ENCODE results near the gene DDX10.

The DDX10 gene

DNA sequence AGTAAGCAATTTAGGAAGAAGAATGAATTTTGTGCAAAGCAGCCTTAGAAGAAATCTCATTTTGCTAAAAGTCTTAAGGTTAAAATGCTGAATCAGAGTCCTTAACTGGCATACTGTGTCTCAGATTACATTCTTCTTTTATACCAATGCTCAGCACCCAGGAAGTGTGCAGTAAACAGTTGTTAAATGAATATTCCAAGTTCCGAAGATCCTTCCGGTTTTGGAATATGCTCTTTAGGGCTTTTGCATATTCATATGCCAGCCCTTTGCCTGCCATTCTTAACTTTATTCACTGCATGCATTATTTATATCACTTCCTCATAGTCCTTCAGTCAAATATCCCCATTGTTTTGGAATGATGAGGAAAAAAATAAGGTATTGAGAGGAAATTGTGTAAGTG is 242.0 kb downstream of the DDX10 start:
- peak; percentile 46 for DNase-seq (ENCODE audit: low read depth)

DNA sequence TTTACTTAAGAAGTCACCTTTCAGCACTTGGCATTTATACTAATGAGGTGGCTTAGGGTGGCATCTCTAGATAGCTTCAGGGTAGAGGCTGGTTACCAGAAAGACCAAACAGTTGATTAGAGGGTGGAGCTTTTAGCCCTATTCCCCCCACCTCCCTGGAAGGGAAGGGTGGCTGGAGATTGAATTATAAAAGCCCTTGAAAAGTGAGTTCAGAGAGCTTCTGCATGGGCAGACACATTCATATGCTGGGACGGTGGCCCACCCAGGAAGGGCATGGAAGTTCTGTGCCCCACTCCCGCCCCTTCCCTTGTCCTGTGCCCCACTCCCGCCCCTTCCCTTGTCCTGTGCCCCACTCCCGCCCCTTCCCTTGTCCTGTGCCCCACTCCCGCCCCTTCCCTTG is 244.2 kb downstream of the DDX10 start:
- DNase-seq (ENCODE audit: low read depth) = no peak

DNA sequence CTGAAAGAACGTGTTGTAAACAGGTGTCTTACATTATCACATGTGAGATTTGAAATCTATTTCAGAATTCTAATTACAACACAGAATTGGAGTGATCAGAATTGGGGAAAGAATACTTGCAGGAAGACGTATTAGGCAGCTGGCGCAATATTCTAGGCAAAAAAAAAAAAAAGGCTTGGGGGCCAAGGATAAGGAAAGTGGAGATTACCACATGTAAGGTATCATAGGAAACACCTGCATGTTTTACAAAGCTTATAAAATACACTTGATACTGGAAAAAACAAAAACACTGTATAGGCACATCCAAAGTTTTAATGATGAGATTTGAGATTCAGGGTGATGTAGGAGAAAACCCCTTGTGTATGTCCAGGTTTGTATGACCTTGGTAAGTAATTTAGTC is 245.1 kb downstream of the DDX10 start:
- DNase-seq (ENCODE audit: low read depth) = no peak

GRCh38 chr11:108912581-108912980 is 247.7 kb downstream of the DDX10 start:
- DNase-seq (ENCODE audit: low read depth) = no peak

- no peak for DNase-seq (ENCODE audit: low read depth)
Observed at GRCh38 chr11:108913204-108913603, 248.3 kb downstream of the DDX10 start.

- DNase-seq (ENCODE audit: low read depth) = no peak
Observed at GRCh38 chr11:108914211-108914610, 249.3 kb downstream of the DDX10 start.

GRCh38 chr11:108914981-108915380 is 250.1 kb downstream of the DDX10 start:
- peak; percentile 76 for DNase-seq (ENCODE audit: low read depth)

DNA sequence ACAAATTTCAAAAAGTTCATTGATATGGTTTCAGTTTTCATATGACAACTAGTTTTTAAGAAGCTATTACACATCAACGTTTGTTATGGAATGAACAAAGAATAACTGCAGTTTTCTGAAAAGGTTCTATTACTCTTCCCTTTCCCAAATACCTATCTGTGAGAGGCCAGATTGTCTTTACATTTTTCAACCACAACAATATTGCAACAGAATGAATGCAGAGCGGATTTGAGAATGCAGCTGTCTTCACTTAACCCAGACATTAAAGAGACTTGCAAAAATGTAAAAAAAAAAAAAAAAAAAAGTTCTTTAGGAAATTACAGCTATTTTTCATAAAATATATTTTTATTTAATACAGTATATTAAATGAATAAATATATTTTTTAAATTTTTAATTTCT is 250.8 kb downstream of the DDX10 start:
- peak; percentile 59 for DNase-seq (ENCODE audit: low read depth)

GRCh38 chr11:108916290-108916689 is 251.4 kb downstream of the DDX10 start:
- no peak for DNase-seq (ENCODE audit: low read depth)

- peak; percentile 19 for DNase-seq (ENCODE audit: low read depth)
Observed at GRCh38 chr11:108916935-108917334, 252.1 kb downstream of the DDX10 start.

GRCh38 chr11:108921211-108921610 is 256.3 kb downstream of the DDX10 start:
- no peak for DNase-seq (ENCODE audit: low read depth)

GRCh38 chr11:108922241-108922640 is 257.4 kb downstream of the DDX10 start:
- DNase-seq (ENCODE audit: low read depth) = no peak

DNA sequence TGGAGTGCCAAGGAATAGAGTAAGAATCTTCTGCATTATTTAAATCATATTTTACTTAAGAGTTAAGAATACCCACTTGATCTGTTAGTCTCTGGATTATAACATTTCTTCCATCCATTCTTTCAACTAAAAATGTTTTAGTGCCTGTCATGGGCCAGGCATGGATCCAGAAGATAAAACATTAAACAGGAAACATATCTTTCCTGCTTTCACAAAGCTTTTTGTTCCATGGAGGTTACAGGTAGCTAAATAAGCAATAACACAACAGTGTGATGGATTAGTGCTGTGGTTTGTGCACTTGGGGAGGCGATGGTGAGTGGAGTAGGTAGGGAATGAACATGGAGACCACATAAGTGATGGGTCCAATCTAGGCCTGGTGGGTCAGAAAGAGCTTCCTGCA is 258.5 kb downstream of the DDX10 start:
- no peak for DNase-seq (ENCODE audit: low read depth)

DNA sequence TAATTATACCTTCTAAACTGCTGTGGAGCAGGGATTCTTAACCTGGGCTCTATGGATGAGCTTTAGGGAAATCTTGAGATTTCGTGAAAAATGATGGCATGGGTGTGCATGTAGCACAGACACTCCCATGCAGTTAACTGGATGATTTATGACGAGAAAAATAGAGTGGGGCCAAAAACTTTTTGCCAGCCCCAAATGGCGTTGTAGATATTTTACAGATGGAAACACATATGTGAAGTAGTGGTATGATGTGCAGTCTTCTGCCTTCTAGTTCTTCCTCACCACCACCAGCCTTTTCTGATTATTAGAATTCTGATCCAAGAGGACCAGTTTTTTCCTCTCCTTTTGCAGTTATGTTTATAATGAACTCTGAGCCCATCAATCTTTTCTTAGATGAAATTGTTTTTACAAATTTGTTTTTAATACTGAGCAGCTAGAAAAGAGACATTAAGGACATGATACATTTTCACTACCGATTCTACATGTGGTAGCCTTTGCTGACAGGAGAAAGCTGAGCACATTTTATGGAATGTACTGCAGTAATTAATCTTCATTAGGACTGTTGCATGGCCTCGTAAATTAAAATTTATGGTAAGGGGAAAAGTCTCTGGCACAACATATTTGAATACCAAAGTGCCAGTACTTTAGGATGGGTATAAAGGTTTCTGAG is 261.4 kb downstream of the DDX10 start:
- no peak for DNase-seq (ENCODE audit: low read depth)

DNA sequence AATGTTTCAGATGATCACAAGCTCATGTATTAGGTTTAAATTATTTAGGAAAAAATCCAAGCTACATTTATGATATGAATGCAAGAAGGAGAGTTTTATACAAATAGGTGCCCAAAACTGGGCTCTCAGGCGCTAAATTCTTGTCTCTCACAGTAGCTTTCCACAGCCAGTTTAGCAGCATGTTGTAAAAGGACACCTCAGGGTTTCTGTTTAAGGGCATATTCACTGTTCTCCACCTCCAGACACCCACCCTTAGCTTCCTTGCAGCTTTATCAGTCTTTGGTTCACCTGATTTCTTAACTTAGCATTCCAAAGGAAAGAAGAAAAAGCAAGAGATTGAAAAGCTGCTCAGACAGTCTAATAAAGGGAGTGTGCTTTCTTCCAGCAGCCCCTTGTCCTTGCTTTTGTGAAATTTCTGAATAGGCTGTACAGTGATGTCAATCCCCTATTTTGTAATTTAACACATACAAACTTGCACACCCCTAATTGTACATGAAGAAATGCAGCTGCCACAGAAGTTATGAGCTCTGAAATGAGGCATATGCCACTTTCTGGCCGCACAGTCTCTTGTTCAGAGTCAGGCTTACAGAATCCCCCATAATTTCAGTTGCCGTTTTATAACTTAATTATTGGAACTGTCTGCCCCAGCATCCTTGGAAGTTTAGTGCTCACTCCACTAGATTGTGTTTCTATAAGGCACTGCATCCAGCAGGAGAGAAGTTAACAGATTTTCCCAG is 262.1 kb downstream of the DDX10 start:
- DNase-seq (ENCODE audit: low read depth) = no peak

GRCh38 chr11:108927791-108928545 is 263.1 kb downstream of the DDX10 start:
- DNase-seq (ENCODE audit: low read depth) = peak; percentile 17

GRCh38 chr11:108929241-108929640 is 264.4 kb downstream of the DDX10 start:
- DNase-seq (ENCODE audit: low read depth) = peak; percentile 93

DNA sequence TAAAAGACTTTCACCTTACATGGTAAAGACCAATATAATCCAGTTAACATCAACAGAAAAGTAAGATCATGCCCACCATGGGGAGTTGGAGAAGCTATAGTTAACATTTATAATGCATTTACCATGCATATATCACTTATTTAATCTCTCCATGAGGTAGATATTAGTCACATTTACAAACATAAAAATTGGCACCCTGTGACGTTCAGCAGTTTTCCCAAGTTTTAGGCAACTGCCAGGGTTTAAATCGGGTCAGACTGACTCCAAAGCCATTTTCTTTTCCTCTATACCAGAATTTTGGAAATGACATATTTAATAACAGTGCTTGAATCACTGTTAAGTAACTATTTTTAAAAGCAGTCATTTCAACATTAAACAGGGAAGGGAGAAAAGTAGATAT is 266.3 kb downstream of the DDX10 start:
- DNase-seq (ENCODE audit: low read depth) = peak; percentile 39

GRCh38 chr11:108933630-108934029 is 268.8 kb downstream of the DDX10 start:
- no peak for DNase-seq (ENCODE audit: low read depth)

- DNase-seq (ENCODE audit: low read depth) = no peak
Observed at GRCh38 chr11:108934289-108934688, 269.4 kb downstream of the DDX10 start.

- DNase-seq (ENCODE audit: low read depth) = no peak
Observed at GRCh38 chr11:108934696-108935095, 269.8 kb downstream of the DDX10 start.

DNA sequence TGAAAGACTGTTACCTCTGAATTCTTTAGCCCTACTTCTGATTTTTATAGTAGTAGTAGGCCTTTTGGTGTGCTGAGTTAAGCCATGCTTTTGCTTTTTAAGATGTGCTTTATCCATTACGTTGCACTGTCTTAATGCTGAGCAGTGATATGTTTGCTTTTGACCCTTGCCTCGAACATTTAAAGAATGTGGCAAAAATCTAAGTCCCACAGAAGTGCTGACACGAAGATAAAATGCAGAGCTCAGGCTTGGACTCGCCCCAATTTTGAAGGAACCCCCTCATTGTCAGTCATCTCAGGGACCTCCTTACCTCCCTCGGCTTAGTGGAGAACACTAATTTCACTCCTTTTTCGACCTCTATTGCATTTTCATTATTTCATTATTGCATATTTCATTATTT is 272.9 kb downstream of the DDX10 start:
- DNase-seq (ENCODE audit: low read depth) = no peak

GRCh38 chr11:108938604-108939003 is 273.7 kb downstream of the DDX10 start:
- peak; percentile 21 for DNase-seq (ENCODE audit: low read depth)

All from fibroblast of gingiva (primary cell).